ENCODE results near the gene CNTN5. TPM values are rescaled to one million over a fixed set of nuclear protein-coding genes. Genes with fewer than 3 reads are reported as not detected.

Gene CNTN5
- total RNA-seq, 2 donors from 2014 or later = 1.4 to 3.3 TPM

DNA sequence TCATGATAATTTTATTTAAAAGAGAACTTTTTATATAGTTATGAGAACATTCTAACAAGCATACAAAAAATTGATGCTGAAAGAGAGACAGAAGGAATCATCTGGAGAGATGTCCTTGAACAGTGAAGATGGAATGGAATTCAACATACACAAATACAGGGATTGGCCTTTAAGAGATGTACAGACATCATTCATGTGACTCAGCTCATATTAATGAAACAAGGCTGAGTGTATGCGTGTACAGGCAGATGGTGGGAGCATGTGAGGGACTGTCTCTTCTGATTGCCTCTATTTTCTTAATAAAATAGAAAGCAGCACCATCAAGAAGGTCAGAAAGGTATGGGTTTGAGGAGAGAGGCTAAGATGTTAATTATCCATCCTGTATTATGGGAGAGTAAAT, 793.3 kb downstream of the CNTN5 start:
- WGBS, 2 experiments (ENCODE audit: insufficient coverage in 1 of 2, insufficient read length in 1 of 2) = 88 to 100% methylated on average over 1 of the region's 1 CpG
- no peak for DNase-seq
- Mint-ChIP-seq H3K9me3 (no peaks in the 10 kb centered on the region), H3K27me3 (ENCODE audit: insufficient read depth) (no peaks in the 10 kb centered on the region), H3K27ac (no peak overlapping the region), H3K4me1 (no peaks in the 10 kb centered on the region), H3K4me3 (no peak overlapping the region), H3K36me3 (ENCODE audit: low read depth) (no peaks in the 10 kb centered on the region)
- no peaks in the 10 kb centered on the region for H3K4me1 ChIP-seq (ENCODE audit: control insufficient read depth, insufficient read depth, low read length)
- TF ChIP-seq, protein P1, sequence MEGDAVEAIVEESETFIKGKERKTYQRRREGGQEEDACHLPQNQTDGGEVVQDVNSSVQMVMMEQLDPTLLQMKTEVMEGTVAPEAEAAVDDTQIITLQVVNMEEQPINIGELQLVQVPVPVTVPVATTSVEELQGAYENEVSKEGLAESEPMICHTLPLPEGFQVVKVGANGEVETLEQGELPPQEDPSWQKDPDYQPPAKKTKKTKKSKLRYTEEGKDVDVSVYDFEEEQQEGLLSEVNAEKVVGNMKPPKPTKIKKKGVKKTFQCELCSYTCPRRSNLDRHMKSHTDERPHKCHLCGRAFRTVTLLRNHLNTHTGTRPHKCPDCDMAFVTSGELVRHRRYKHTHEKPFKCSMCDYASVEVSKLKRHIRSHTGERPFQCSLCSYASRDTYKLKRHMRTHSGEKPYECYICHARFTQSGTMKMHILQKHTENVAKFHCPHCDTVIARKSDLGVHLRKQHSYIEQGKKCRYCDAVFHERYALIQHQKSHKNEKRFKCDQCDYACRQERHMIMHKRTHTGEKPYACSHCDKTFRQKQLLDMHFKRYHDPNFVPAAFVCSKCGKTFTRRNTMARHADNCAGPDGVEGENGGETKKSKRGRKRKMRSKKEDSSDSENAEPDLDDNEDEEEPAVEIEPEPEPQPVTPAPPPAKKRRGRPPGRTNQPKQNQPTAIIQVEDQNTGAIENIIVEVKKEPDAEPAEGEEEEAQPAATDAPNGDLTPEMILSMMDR (conservative IDR thresholded peaks at IDR 0.05) = no peak
- H3K9me3 ChIP-seq (ENCODE audit: control insufficient read depth, low read length) = no peaks in the 10 kb centered on the region
- H3K27me3 ChIP-seq (ENCODE audit: control insufficient read depth, insufficient read depth, low read length, poor library complexity, severe bottlenecking) = no peaks in the 10 kb centered on the region
- no peak overlapping the region for H3K4me3 ChIP-seq (ENCODE audit: low read length)
- no peak overlapping the region for H3K9ac ChIP-seq (ENCODE audit: extremely low read depth, low read length, poor library complexity, severe bottlenecking)
- H3K27ac ChIP-seq (ENCODE audit: low read depth, low read length) = no peak overlapping the region
- H3K36me3 ChIP-seq (ENCODE audit: control insufficient read depth, insufficient read depth, low read length) = no peaks in the 10 kb centered on the region

GRCh38 chr11:99814738-99815137, 794.0 kb downstream of the CNTN5 start:
- H3K27me3 ChIP-seq (ENCODE audit: control insufficient read depth, insufficient read depth, low read length, poor library complexity, severe bottlenecking) = no peaks in the 10 kb centered on the region
- Mint-ChIP-seq H3K36me3 (ENCODE audit: low read depth) (no peaks in the 10 kb centered on the region), H3K4me3 (no peak overlapping the region), H3K9me3 (no peaks in the 10 kb centered on the region), H3K27me3 (ENCODE audit: insufficient read depth) (no peaks in the 10 kb centered on the region), H3K27ac (no peak overlapping the region), H3K4me1 (no peaks in the 10 kb centered on the region)
- no peak overlapping the region for H3K4me3 ChIP-seq (ENCODE audit: low read length)
- no peak overlapping the region for H3K27ac ChIP-seq (ENCODE audit: low read depth, low read length)
- no peak overlapping the region for H3K9ac ChIP-seq (ENCODE audit: extremely low read depth, low read length, poor library complexity, severe bottlenecking)
- TF ChIP-seq, protein P1 (conservative IDR thresholded peaks at IDR 0.05) = peak; percentile 64
- no peak for DNase-seq
- 67 to 79% methylated on average over 2 to 4 of the region's 5 CpGs for WGBS, 2 experiments (ENCODE audit: insufficient coverage in 1 of 2, insufficient read length in 1 of 2)
- no peaks in the 10 kb centered on the region for H3K9me3 ChIP-seq (ENCODE audit: control insufficient read depth, low read length)
- no peaks in the 10 kb centered on the region for H3K4me1 ChIP-seq (ENCODE audit: control insufficient read depth, insufficient read depth, low read length)
- H3K36me3 ChIP-seq (ENCODE audit: control insufficient read depth, insufficient read depth, low read length) = no peaks in the 10 kb centered on the region

GRCh38 chr11:99818991-99819390, 798.2 kb downstream of the CNTN5 start:
- DNase-seq = no peak
- no peaks in the 10 kb centered on the region for H3K27me3 Mint-ChIP-seq (ENCODE audit: insufficient read depth)
- no peaks in the 10 kb centered on the region for H3K27me3 ChIP-seq (ENCODE audit: control insufficient read depth, insufficient read depth, low read length, poor library complexity, severe bottlenecking)
- no peaks in the 10 kb centered on the region for H3K9me3 ChIP-seq (ENCODE audit: control insufficient read depth, low read length)
- no peak overlapping the region for H3K27ac ChIP-seq (ENCODE audit: low read depth, low read length)
- no peak overlapping the region for H3K4me3 ChIP-seq (ENCODE audit: low read length)
- no peak overlapping the region for H3K4me3 Mint-ChIP-seq
- no peak overlapping the region for H3K27ac Mint-ChIP-seq
- no peaks in the 10 kb centered on the region for H3K36me3 ChIP-seq (ENCODE audit: control insufficient read depth, insufficient read depth, low read length)
- H3K4me1 ChIP-seq (ENCODE audit: control insufficient read depth, insufficient read depth, low read length) = no peaks in the 10 kb centered on the region
- H3K9ac ChIP-seq (ENCODE audit: extremely low read depth, low read length, poor library complexity, severe bottlenecking) = no peak overlapping the region
- no peaks in the 10 kb centered on the region for H3K9me3 Mint-ChIP-seq
- TF ChIP-seq, protein P1 (conservative IDR thresholded peaks at IDR 0.05) = no peak
- no peaks in the 10 kb centered on the region for H3K4me1 Mint-ChIP-seq
- no peaks in the 10 kb centered on the region for H3K36me3 Mint-ChIP-seq (ENCODE audit: low read depth)
